ENCODE measurements around the gene PTPRT. TPM values are rescaled to one million over a fixed set of nuclear protein-coding genes. Genes with fewer than 3 reads are reported as not detected.

The PTPRT gene
- polyA plus RNA-seq, 10 donors, result 0.35 to 1.8 (median 0.64) TPM

DNA sequence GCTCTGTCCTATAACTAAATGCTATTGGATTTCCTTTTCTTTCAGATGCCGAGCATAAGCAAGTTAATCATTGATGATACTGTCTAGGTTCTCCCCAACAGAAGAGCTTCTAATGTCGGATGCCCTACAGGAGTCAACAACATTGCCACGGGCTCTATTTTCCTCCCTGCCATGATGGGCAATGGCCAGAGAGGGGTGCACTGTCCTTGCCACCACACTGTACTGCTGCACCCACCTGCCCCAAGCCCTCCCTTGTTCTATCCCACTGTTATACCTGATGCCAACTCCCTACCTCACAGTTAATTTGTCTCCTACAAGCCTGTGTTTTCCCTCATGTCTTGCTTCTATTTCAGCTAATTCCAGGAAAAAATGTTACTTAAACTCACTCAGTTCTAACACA, 797.9 kb downstream of the PTPRT start:
- DNase-seq, result no peak

DNA sequence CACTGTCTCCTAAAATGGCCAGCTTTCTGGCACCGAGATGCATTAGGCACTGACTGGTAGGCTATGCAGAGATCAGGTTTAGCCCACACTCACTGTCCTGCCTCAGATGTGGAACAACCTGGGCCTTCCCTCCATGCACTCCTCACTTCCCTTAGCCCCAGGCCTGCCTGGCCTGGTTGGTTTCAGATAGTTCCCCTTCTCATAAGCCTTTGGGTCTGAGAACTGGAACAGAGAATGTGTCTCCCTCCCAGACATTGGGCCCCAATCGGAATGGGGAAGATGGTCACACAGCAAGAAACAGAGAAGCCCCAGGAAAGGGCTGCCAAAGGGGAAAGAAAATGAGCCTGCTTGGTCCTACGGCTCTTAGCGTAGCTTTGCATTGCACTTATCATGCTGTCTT, 809.4 kb downstream of the PTPRT start:
- no peak for DNase-seq

GRCh38 chr20:42379385-42379784, 810.3 kb downstream of the PTPRT start:
- no peak for DNase-seq

DNA sequence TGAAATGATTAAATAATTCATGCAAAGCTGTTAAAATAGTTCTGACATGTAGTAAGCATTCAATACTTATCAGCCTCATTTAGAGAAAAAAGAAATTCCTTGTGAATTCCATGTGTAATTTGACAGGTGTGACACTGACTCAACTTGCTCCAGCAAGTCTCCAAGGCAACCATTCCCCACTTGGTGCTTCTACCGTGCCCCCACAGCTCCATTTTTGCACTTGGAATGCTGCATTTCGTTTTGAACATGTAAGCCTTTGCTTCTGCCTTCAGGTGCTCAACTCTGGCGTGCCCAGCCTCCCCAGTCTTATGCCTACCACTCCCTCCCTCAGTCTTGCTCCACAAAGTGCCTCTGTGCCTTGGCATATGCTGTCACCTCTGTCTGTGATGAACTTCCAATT, 810.9 kb downstream of the PTPRT start:
- DNase-seq, result no peak

GRCh38 chr20:42376131-42376530, 813.6 kb downstream of the PTPRT start:
- peak in 1 of 3 donors; percentile 52 for DNase-seq

DNA sequence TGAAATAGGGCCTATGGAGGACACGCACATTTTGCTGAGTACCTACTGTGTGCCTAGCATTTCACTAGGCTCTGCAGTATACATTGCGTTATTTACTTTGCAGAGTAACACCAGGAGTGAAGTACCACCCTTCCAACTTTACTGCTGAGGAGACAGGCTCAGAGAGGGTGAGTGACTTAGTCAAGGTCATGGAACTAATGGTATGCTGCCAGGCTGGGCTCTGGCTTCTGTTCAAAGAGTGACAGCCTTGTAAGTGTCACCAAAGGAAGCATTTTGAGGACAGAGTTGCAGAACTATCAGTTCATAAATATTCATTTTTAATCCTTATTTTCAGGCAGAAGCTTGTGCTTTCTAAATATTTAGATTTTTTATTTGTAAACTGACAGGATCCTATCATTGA, 816.7 kb downstream of the PTPRT start:
- DNase-seq, result no peak

- DNase-seq, result no peak
Observed at GRCh38 chr20:42370075-42370474, 819.6 kb downstream of the PTPRT start.

DNA sequence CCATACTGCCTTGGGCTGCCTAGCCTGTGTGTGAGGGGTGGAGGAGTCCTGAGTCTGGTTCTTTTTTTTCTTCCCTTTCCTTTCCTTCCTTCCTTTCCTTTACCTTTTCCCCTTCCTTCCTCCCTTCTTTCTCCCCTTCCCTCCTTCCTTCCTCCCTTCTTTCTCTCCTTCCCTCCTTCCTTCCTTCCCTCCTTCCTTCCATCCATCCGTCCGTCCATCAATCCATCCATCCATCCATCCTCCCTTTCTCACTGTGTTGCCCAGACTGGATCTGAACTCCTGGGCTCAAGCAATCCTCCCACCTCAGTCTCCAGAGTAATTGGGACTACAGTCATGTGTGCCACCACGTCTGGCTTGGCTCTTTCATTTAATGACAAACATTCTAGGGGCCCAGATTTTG, 820.8 kb downstream of the PTPRT start:
- DNase-seq, result no peak

GRCh38 chr20:42366626-42367025, 823.1 kb downstream of the PTPRT start:
- no peak for DNase-seq

- no peak for DNase-seq
Observed at GRCh38 chr20:42364446-42364845, 825.3 kb downstream of the PTPRT start.

DNA sequence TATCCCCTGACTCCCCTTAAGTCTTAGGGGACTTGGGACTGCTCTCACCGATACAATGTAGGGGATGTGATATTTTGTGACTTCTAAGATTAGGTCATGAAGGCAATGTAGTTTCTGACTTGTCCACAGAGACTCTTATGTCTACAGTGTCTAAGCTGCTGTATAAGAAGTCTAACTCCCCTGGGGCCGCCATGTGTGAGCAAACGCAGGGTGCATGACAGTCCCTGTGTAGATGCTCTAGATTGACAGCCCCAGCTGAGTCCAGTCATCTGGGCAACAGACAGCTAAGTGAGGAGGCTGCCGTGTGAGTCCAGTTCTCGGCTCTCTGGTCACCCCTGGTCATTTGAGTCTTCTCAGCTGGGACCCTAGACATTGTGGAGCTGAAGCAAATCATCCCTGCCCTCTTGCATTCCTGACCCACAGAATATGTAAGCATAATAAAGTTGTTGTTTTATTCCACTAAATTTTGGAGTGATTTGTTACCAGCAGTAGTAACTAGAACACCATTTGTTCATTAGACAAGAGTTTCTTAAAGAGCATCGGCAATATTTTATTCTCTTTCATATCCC, 828.2 kb downstream of the PTPRT start:
- peak in 2 of 3 donors; percentile 16 to 20 for DNase-seq

- peak in 2 of 3 donors; percentile 12 to 33 for DNase-seq
Observed at GRCh38 chr20:42360621-42361020, 829.1 kb downstream of the PTPRT start.

- DNase-seq, result no peak
Observed at GRCh38 chr20:42359617-42360016, 830.1 kb downstream of the PTPRT start.

DNA sequence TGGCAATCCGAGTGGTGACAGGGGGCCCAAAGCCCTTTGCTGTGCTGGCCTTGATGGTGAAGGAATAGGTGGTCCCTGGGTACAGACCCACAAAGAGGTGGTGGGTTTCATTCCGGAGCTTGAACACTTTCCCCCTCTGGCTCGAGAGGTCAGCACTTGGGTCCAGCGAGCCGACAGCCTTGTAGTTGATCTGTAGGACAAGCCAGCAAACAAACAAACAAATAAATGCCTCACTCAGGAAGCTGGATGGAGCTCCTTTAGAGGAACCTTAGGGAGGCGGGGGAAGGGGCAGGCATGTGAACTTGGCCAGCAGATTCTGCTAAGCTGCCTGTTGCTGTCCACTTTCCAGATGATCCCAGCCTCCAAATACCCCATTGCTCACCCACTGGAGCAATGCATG, 837.6 kb downstream of the PTPRT start:
- DNase-seq, result no peak

GRCh38 chr20:42350521-42350920, 839.2 kb downstream of the PTPRT start:
- DNase-seq, result no peak

DNA sequence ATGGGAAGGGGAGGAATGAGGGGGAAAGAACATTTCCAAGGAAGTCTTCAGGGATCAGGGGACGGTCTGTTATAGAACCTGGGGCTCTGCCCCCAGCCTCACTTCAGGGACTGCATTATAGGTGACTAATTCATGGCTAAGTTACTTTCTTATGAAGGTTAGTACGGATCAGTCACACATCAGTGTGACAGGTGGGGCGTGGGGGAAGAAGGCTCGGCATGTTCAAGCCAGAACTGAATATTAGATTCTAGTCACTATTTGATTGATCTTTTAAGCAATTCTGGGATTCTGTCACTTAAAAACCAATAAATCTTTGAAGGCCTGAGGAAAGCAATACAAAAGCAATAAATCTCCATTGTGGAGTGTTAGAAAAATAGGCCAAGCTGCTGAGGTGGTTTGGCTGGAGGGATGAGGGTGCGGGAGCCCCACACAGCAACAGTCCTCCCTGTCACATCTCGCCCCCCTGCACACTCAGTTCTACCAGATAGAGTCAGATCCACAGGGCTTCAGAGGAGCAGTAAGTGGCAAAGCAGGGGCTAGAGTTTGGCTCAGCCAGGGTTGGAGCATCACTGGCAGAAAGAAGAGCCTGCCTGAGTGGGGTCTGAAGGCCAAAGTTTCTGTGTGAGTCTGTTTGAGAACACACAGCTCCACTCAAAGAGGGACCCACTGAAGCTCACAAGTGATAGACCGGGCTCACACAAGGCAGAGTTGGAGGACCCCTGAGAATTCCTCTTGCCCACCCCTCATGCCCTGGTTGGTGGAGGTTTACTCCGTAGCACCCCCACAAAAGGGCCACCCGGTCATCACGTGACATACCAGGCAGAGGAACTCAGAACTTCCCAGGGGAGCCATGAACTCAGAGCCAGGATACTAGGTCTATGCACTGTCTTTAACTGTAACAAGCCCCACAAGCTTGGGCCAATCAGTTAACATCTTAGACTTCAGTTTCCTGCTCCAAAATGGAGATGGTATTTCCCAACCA, 843.2 kb downstream of the PTPRT start:
- no peak for DNase-seq

GRCh38 chr20:42341654-42342053, 848.1 kb downstream of the PTPRT start:
- no peak for DNase-seq

DNA sequence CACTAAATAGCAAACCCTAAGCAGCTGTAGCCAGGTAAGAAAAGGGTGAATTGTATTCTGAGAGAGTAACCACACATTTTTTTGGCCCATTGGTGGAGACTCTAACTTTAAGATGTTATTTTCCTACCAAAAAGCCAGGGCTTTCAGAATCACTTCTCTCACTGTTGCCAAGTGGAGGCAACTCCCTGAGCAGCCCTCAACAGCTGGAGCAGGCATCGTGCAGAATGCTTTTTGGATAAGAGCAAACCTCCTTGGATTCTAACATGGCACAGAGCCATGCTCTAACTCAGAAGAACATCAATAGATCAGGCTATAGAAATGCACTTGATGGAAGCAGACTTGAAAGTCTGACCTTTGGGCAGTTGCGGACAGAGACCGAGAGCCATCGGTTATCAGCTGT, 849.3 kb downstream of the PTPRT start:
- peak; percentile 17 to 74 (median 31) for DNase-seq

GRCh38 chr20:42338294-42339201, 851.2 kb downstream of the PTPRT start:
- DNase-seq, result peak; percentile 81 to 94 (median 82)

DNA sequence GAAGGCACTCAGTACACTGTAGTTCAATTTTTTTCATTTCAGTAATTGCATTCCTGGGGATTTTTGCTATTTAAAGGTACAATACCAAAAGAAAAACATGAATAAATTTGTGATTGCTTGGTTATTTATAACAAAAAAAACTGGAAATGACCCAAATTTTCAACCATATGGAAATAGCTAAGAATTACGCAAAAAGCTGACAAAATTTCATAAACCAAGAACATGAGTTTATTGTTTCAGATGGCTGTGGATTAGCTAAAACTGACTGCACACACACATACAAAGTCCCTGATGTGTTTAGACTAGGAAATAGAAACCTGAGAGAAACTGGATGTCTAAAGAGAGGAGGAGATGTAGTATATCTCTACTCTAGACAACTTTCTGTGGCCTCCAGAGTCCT, 853.1 kb downstream of the PTPRT start:
- DNase-seq, result peak in 1 of 3 donors; percentile 55

DNA sequence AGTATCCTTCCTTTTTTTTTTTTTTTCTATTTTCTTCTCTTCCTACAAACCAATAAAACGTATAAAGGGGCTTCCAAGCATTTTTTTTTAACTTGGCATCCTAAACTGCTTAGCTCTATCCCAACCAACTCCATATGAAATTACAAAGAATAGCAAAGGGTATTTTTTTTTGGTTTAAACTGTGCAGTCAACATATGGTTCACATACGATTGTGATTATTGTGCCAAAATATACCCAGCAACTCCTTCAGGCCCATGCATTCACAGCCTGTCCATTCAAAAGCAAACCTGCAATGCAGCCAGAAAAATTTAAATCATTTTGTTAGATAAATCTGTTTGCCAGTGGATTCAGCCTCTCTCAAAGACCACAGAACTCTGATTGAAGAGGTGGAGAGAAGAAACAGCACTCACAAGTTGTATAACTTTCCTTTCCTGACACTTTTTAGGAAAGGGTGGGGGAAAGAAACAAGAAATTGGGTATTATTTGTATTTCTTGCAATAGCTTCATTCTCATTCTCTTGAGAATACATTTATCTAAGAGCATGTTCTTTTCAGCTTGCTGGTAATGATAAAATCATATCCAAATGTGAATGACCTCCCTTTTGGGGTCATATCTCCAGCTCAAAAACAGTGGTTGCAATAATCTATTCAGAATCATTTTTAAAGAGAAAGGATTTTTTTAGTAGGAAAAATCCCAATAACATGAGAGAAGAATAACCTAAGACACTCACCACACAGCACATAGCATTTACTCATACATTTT, 870.3 kb downstream of the PTPRT start:
- DNase-seq, result peak in 1 of 3 donors; percentile 57

Data from muscle of back (tissue), 11 donors.